KG1 (cell line): ENCODE measurements around the gene MMP24.
"Not testable (repeated sequence)": the region's sequence is repeated elsewhere in the genome, so short reads cannot be mapped to it uniquely, and the experiment has no call there.

ENCODE experiments used
- DNase-seq: peaks from one replicate; lab custom pipeline; 2025; lab: John Stamatoyannopoulos, UW

The MMP24 gene

DNA sequence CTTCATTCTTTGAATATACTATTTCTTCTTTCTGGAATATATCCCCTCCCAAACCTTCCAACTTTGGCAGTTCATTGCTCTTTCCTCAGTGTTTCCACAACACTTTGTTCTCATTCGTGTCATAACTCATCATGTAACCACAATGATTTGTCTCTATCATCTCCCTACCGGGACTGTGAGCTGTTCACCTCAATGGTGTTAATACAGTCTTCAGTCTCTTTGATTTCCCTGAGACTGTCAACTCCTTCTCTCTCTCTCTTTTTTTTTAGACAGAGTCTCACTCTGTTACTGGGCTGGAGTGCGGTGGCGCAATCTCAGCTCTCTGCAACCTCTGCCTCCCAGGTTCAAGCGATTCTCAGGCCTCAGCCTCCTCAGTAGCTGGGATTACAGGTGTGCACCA is 2.5 kb upstream of the MMP24 start:
- DNase-seq, result no peak

DNA sequence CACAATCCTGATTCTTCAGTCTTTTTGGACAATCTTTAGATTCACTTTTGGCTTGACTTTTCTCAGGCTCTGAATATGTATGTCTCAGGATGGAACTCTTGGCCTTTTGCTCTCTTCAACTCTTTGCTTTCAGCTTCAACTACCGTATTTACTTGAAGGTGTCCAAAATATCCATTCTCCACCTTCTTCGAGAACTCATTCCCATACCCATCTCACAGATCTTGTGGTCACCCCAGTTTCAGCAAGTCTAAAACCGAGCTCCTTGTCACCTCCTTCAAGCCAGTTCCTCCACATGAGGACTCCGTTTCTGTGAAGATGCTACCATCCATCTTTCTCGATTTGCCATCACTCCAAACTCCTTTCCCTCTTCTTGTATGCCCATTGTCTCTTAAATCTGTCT is 2.0 kb upstream of the MMP24 start:
- DNase-seq, result no peak

GRCh38 chr20:35225319-35226125 is 968 bp upstream of the MMP24 start:
- no peak for DNase-seq

- DNase-seq, result no peak
Observed at GRCh38 chr20:35226884-35227681, 593 bp downstream of the MMP24 start.

- no peak for DNase-seq
Observed at GRCh38 chr20:35232575-35232974, 6.1 kb downstream of the MMP24 start.

DNA sequence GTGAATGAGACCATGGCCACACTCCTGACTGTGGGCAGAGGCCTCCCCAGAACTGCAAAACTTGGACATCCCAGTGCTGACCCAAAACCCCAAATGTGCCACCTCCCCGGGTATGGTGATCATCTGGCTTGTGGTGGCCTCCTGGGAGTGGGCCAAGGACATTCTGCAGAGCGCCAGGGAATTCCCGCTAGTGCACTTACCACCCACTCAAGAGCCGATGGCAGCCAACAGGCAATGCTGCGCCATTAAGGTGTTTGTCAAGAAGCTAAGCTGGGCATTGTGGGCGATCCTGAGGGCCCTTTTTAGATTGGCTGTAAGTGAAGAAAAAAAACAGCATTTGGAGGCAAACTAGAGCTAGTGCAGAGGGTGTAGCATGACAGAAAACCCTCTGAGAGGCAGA is 9.4 kb downstream of the MMP24 start:
- DNase-seq, result no peak

GRCh38 chr20:35237486-35237885 is 11.0 kb downstream of the MMP24 start:
- no peak for DNase-seq

DNA sequence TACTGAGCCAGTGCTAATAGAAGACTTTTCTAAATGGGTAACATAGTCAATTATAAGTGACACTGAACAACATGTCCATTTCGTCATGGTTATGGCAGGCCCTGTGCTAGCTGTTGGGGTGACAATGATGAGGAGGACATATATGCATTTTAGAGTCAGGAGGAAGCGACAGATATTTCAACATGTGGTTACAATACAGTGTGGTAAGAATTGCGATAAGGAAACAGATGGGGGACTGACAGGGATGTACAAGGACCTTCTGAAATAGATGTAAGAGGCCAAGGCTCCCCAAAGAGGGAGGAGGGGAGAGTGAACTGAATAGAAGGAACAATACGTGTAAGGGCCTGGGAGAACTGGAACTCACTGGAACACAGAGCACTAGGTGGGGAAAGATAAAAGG is 11.7 kb downstream of the MMP24 start:
- DNase-seq, result peak; percentile 13

GRCh38 chr20:35238735-35239134 is 12.2 kb downstream of the MMP24 start:
- no peak for DNase-seq

- DNase-seq, result no peak
Observed at GRCh38 chr20:35240083-35240810, 13.8 kb downstream of the MMP24 start.

DNA sequence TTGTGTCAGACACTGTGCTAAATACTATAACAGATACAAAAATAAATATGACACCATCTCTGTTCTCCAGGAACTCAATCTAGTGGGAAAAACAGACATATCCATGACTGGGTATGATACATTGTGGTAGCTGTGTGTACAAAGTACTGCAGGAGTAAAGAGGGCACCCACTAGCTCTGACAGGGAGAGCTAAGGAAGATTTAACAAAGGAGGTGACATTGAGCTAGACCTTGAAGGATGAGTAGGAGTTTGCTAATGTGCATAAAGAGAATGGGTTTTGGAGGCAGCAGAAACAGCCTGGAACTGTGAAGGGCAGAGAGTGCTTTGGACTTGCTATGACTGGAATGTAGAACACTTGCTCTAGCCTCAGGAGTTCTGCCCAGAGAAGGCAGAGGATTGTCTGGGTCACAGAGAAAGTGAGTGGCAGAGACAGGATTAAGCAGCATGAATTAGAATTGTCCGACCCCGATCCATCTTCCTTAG is 14.4 kb downstream of the MMP24 start:
- DNase-seq, result no peak

DNA sequence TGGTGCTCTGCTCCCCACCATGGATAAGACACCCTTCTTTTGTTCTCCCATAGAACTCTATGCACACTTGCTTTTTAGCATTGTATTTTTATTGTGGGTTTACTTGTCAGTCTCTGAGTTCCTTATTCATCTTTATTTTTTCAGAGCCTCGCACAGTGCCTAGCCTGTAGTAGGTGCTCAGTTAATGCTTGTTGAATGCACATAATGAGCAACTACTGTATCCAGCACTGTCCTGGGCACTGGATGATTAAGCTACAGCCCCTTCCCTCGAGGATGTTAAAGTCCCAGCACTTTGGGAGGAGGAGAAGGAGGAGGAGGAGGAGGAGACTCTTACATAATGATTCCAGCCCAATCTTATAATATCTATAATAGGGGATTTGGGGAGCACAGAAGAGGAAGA is 16.8 kb downstream of the MMP24 start:
- no peak for DNase-seq

- DNase-seq, result no peak
Observed at GRCh38 chr20:35243986-35244385, 17.5 kb downstream of the MMP24 start.

GRCh38 chr20:35246723-35247122 is 20.2 kb downstream of the MMP24 start:
- DNase-seq, result no peak

GRCh38 chr20:35248641-35249475 is 22.4 kb downstream of the MMP24 start:
- DNase-seq, result no peak

DNA sequence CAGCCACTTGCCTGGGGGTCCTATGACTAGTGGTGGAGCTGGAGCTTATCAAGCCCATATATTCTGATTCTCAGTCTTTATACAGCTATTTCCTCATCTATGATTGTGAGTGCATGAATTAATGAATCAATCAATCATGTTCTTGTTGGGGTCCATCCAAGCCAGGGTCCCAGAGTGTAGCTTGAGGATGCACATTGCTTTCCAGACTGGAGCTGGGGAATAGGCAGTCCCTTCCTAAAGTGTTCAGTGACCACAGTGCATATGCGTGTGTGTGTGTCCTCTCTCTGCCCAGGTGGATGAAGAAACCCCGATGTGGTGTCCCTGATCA is 25.1 kb downstream of the MMP24 start:
- no peak for DNase-seq

DNA sequence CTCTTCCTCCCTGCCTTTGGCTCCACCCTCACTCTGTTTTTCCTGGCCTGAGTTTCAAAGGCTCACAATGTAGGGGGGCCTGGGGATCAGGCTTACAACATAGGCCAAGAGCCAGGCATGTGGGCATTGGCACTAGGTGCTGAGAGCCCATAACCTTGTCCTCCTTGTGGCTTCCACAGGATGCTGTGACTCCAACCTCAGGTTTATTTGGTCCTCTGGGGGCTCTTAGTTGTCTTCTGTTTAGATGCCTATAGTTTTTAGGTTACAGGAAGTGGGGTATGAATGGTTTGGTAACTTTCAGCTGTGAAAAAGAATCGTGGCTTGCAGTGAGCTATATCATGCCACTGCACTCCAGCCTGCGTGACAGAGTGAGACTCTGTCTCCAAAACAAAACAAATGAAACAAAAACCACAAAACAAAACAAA is 25.6 kb downstream of the MMP24 start:
- DNase-seq, result no peak

DNA sequence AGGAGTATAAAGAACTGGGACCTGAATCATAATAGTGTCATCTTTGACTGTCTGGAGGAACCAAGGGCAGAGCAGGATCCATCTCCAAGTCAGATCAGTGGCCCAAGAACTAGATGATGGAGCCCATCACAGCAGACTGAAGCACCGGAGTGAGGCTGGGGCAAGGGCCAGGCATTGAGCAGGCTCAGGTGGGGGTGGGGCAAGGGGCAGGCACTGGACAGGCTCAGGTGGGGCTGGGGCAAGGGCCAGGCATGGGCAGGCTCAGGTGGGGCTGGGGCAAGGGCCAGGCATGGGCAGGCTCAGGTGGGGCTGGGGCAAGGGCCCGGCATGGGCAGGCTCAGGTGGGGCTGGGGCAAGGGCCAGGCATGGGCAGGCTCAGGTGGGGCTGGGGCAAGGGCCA is 26.1 kb downstream of the MMP24 start:
- DNase-seq, result not testable (repeated sequence)

DNA sequence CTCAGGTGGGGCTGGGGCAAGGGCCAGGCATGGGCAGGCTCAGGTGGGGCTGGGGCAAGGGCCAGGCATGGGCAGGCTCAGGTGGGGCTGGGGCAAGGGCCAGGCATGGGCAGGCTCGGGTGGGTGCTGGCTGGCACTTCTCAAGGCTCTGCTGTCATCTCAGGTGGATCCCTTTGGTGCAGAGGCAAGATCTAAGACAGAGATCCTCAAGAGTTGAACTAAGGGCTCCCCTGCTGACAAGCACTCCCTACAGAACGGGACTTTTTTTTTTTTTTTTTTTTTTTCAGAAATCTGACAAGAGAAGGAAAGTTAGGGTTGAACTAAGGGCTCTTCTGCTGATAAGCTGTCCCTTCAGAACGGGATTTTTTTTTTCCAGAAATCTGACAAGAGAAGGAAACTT is 26.5 kb downstream of the MMP24 start:
- DNase-seq, result no peak

GRCh38 chr20:35254448-35254999 is 28.0 kb downstream of the MMP24 start:
- DNase-seq, result no peak

- DNase-seq, result no peak
Observed at GRCh38 chr20:35257175-35257909, 30.9 kb downstream of the MMP24 start.
